ENCODE measurements around the gene ANKRD18A.

DNA sequence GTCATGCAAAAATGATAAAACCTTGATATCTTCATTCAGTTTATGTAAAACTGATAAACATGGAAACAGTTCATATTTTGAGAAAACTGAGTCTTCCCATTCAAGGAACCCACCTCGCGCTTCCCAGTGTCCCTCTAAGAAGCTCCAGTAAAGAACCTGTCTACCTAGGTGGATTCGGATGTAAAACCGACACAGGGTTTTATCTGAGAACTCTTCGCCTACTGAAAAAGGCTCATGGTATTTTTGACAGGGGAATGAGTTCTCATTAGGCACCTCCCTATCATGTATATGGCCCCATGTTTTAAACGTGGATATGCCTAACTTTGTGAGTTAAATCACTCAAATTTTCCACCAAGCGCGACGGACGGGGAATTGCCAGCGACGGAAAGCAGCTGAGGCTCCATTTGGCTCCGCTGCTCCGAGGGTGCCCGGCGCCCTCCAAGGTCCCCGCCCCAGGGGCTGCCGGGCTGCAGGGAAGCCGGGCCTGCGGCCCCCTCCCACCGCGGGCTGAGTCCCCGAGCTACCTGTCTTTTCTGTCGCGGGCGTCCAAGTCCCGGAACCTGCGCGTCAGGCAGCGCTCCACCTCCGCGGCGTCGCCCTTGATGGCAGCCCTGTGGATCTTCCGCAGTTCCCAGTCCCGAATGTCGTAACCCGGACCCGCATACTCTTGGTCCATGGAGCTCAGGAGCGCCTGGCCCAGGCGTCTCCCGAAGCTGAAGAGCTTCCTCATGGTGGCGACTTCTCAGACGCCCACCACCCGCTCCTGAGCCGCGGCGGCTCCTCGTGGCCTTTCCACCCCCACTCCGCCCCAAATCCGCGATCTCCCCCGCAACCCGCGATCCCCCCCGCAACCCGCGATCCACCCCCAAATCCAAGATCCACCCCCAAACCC lies 594 bp downstream of the ANKRD18A start:
- no peak for TF ChIP-seq EZH2 (IDR thresholded peaks at IDR 0.05; ENCODE audit: low read length, missing control alignments)
- TF ChIP-seq, protein P1, sequence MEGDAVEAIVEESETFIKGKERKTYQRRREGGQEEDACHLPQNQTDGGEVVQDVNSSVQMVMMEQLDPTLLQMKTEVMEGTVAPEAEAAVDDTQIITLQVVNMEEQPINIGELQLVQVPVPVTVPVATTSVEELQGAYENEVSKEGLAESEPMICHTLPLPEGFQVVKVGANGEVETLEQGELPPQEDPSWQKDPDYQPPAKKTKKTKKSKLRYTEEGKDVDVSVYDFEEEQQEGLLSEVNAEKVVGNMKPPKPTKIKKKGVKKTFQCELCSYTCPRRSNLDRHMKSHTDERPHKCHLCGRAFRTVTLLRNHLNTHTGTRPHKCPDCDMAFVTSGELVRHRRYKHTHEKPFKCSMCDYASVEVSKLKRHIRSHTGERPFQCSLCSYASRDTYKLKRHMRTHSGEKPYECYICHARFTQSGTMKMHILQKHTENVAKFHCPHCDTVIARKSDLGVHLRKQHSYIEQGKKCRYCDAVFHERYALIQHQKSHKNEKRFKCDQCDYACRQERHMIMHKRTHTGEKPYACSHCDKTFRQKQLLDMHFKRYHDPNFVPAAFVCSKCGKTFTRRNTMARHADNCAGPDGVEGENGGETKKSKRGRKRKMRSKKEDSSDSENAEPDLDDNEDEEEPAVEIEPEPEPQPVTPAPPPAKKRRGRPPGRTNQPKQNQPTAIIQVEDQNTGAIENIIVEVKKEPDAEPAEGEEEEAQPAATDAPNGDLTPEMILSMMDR (conservative IDR thresholded peaks at IDR 0.05 in 1 of 2, IDR thresholded peaks at IDR 0.05 in 1 of 2; ENCODE audit: low read depth in 1 of 2, low read length in 2 of 2), result no peak
